ENCODE results near the gene NME3. TPM values are rescaled to one million over a fixed set of nuclear protein-coding genes. Genes with fewer than 3 reads are reported as not detected.

The NME3 gene
- total RNA-seq, 1 donor from 2014 or later, result 56.9 TPM

DNA sequence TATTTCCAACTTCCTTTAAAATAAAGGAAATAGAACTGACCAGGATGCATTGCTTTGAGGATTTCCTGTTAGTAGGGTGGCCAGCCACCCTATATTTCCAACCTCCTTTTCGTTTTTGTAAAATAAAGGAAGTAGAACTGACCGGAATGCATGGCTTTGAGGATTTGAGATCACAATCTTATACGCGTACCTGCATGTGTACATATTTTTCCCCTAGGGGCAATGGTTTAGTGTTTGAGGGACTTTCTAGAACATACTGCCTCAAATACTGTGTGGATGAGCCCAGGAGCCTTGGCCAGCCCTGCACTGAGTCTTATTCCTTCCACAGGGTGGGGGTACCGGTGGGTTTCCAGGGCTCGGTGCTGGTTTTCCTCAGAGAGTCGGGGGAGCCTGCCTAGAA, 39.7 kb downstream of the NME3 start:
- intact Hi-C loops (cut with micrococcal nuclease), result no loop called here

DNA sequence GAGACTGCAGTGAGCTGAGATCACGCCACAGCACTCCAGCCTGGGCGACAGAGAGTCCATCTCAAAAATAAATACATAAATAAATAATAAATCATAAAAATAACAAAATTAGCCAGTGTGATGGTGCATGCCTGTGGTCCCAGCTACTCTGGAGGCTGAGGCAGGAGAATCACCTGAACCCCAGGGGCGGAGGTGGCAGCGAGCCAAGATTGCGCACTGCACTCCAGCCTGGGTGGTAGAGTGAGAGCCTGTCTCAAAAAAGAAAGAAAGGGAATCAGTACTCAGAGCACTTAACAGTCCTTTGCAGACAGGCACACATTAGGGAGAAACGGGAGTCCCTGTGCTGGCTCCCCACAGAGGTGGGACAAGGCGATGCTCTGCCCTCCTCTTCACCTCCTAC, 40.3 kb downstream of the NME3 start:
- intact Hi-C loops (cut with micrococcal nuclease), result no loop called here

DNA sequence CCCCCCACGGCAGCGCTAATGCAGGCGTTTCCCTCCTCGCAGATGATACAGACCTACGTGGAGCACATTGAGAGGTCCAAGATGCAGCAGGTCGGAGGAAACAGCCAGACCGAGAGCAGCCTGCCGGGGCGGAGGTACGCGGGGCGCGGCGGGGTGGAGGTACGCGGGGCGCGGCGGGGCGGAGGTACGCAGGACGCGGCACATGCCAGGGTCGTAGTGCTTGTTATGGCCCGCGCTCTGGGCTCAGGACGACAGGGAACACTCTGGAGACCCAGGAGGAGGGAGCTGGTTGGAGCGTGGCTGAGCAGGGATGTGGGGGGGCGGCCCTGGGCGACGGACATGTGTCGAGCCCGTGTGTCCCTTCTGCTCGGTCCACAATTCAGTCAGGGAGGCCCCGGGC, 41.9 kb downstream of the NME3 start:
- intact Hi-C loops (cut with micrococcal nuclease), result no loop called here

DNA sequence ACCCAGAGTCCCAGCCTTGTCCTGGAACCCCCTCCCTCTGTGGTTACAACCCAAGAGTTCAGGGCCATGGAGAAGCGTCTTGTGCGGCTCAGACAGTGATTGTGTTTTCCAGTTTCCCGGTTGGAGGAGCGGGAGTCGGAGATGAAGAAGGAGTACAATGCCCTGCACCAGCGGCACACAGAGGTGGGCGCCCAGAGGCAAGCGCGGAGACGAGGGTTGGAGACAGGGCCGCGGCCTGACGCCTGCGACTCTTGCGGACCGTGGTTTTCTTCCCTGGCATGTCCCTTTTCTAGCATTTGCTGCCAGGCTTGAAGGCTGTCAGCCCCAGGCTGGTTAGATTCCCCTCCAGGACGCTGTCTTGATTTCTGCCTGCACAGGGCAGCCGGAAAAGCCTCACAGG, 42.3 kb downstream of the NME3 start:
- intact Hi-C loops (cut with micrococcal nuclease), result no loop called here

DNA sequence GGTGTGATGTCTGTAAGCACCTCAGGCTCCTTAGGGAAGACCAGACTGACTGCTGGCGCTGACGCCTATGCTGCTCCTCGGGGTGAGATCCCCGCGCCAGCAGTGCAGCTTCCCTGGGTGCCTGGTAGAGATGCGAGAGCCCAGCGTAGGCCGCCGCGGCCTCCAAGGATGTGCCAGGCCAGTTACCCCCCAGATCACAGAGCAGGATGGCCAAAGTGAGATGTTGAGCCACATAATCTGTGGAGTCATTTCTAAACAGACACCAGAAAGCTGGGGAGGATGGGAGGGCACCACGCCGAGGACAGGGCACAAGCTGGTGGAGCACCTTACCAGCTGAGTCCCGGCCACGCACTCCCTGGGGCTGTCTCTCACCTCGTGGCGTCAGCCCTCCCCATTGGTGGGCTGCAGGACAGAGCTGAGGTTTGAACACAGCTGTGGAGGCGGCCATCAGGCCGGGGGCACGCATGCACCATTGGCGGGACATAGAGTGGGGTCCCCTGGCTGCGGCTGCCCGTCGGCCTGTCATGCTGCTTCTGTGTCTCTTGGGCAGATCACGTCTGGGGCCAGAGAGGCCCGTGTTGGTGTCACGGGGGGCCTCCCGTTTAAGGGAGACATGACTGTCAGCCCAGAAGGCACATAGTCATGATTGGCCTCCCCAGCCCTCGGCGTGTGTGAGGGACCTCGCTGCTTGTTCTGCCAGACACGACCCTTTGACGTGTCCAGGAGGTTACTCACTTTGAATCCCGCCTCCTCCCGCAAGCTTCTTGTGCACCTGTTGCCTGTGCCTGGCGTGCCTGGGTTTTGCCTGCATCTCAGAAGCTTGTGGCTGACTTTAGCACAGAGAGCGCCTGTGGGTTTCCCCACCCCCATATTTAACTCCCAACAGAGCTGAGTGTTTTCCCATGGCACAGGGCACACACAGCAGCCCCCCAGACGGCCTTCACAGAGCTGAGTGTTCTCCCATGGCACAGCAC, 43.4 kb downstream of the NME3 start:
- intact Hi-C loops (cut with micrococcal nuclease), result no loop called here

DNA sequence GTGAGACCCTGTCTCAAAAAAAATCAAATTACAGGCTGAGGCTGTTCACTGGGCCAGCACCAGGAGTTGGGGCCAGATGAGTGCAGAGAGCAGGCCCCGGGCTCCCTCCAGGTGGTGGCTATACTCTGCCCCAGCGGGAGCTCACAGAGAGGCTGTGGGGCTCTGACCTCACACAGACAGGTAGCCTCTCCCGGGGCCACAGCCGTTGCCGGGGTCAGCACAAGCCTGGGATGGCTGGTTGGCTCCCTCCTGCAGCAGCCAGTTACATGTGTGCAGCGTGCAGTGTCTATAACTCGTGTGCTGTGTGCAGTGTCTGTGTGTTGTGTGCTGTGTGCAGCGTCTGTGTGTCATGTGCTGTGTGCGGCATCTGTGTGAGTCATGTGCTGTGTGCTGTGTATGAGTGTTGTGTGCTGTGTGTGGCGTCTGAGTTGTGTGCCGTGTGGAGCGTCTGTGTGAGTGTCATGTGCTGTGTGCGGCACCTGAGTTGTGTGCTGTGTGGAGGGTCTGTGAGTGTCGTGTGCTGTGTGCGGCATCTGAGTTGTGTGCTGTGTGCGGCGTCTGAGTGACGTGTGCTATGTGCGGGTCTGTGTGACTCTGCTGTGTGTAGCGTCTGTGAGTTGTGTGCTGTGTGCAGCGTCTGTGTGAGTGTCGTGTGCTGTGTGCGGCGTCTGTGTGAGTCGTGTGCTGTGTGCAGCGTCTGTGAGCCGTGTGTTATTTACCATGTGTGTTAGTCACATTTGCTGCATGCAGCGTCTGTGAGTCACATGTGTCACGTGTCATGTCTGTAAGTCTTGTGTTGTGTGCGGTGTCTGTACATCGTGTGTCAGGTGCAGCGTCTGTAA, 44.5 kb downstream of the NME3 start:
- intact Hi-C loops (cut with micrococcal nuclease), result no loop called here

DNA sequence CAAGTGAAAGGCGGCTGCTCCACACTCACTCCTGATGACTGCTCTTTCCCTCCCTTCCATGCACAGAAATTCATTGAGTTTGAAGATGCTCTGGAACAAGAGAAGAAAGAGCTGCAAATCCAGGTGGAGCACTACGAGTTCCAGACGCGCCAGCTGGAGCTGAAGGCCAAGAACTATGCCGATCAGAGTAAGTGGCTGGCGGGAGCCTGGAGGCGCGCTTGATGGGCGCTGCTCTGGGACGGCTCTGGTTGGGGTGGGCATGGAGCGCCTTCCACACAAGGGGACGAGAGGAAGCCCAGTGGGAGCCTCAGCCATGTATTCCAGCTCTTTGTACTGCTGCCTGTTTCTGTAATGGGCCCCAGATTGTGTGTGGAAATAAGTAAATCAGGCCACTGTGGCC, 46.9 kb downstream of the NME3 start:
- intact Hi-C loops (cut with micrococcal nuclease), result no loop called here

DNA sequence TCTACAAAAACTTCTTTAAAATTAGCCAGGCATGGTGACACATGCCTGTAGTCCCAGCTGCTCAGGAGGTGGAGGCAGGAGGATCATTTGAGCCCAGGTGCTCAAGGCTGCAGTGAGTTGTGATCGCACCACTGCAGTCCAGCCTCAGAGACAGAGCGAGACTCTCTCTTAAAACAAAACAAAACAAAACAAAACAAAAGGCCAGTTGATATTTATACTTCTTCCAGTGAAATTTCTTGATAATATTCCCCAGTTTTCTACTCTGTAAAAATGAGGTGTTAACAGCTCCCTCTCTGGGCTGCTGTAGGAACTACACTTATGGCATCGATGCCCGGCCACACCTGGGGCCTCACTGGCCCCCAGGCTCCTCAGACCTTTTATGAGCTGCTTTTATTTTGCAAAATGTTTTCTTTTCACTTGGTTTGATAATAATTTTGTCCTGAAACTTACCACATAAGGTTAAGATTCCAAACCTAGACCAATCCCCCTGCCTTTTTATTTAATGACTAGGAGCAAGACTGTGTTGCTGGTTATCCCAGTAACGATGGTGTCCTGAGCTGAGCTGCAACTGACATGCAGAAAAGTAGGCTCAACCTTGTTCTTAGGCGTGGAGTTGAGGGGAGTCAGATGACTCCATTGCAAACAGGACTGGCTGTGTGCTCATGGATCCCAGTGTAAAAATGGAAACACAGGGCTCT, 47.7 kb downstream of the NME3 start:
- intact Hi-C loops (cut with micrococcal nuclease), result loop anchor here (1.0 kb wide), 1 partner anchor 45 kb away; the partner anchor contains the start of gene JPT2

DNA sequence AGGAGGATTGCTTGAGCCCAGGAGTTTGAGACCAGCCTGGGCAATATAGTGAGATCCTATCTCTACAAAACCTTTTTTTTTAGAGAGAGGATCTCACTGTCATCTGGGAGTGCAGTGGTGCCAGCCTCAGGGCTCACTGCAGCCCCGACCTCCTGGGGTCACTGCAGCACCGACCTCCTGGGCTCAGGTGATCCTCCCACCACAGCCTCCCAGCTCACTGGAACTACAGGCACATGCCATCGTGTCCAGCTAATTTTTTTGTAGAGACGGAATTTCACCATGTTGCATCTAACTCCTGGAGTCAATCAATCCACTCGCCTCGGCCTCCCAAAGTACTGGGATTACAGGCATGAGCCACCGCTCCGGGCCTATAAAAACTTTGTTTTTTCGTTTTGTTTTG, 50.0 kb downstream of the NME3 start:
- intact Hi-C loops (cut with micrococcal nuclease), result no loop called here

Other genes with a start within 250 kb of the NME3 start
- 49.2 and 49.9 TPM in 2 replicates for gene TMEM204, start 237.9 kb downstream of the NME3 start, total RNA-seq
- gene IFT140, start 159.5 kb downstream of the NME3 start, total RNA-seq, result 6.7 and 8.7 TPM in 2 replicates
- gene CRAMP1, start 159.2 kb downstream of the NME3 start, total RNA-seq, result 36.9 and 37.8 TPM in 2 replicates
- gene JPT2, start 93.3 kb downstream of the NME3 start, total RNA-seq, result 66.8 and 68.8 TPM in 2 replicates
- 122 and 123 TPM in 2 replicates for gene MAPK8IP3, start 65.3 kb downstream of the NME3 start, total RNA-seq
- 39.9 and 44.4 TPM in 2 replicates for gene EME2, start 1.3 kb upstream of the NME3 start, total RNA-seq
- gene MRPS34, start 1.6 kb upstream of the NME3 start, total RNA-seq, result 112 and 118 TPM in 2 replicates
- 37.3 TPM in 2 replicates for gene SPSB3, start 11.0 kb upstream of the NME3 start, total RNA-seq
- 52.9 and 53.7 TPM in 2 replicates for gene NUBP2, start 11.4 kb upstream of the NME3 start, total RNA-seq
- gene IGFALS, start 22.2 kb upstream of the NME3 start, total RNA-seq, result 0.22 TPM in 2 replicates
- gene HAGH, start 55.3 kb upstream of the NME3 start, total RNA-seq, result 50.5 and 50.9 TPM in 2 replicates
- gene FAHD1, start 55.7 kb upstream of the NME3 start, total RNA-seq, result 10.1 and 12.4 TPM in 2 replicates
- not detected in 2 replicates for gene MEIOB, start 100.6 kb upstream of the NME3 start, total RNA-seq
- gene HS3ST6, start 146.9 kb upstream of the NME3 start, total RNA-seq, result not detected in 2 replicates
- gene MSRB1, start 171.7 kb upstream of the NME3 start, total RNA-seq, result 24.4 and 26.6 TPM in 2 replicates
- not detected in 2 replicates for gene RPL3L, start 183.1 kb upstream of the NME3 start, total RNA-seq
- gene NDUFB10, start 188.0 kb upstream of the NME3 start, total RNA-seq, result 118 and 120 TPM in 2 replicates
- 2,266 and 2,280 TPM in 2 replicates for gene RPS2, start 193.3 kb upstream of the NME3 start, total RNA-seq
- gene RNF151, start 195.3 kb upstream of the NME3 start, total RNA-seq, result 0.27 TPM in 1 of 2 replicates, not detected in the other
- gene TBL3, start 200.5 kb upstream of the NME3 start, total RNA-seq, result 36.2 and 39.6 TPM in 2 replicates
- gene NOXO1, start 209.9 kb upstream of the NME3 start, total RNA-seq, result 0.37 and 0.61 TPM in 2 replicates
- 26.4 and 32.7 TPM in 2 replicates for gene GFER, start 212.7 kb upstream of the NME3 start, total RNA-seq
- gene SYNGR3, start 218.4 kb upstream of the NME3 start, total RNA-seq, result 20.8 and 23.2 TPM in 2 replicates
- 71.1 and 73.9 TPM in 2 replicates for gene ZNF598, start 238.3 kb upstream of the NME3 start, total RNA-seq
- 0.37 and 1.1 TPM in 2 replicates for gene NPW, start 248.2 kb upstream of the NME3 start, total RNA-seq